Heart left ventricle (tissue), 16 donors: ENCODE results near the gene SFXN1. TPM values are rescaled to one million over a fixed set of nuclear protein-coding genes. Genes with fewer than 3 reads are reported as not detected.

Experiments
- ATAC-seq, 4 donors: fragments of 200-7000 bp; cut with Tn5 transposase; one replicate each; pipeline ENCODE4 v1.9.1; 2020 to 2022; ENCODE audit warnings: moderate library complexity in 4 of 4, mild to moderate bottlenecking in 3 of 4, moderate number of reproducible peaks in 1 of 4
- DNase-seq, 5 donors: peaks; one replicate each; pipeline ENCODE4 v3.0.0-alpha.2; 2020
- H3K27ac ChIP-seq, 12 donors: fragments of 200-600 bp; sonication (generic) in 4 of 12; one replicate each; pipeline versions ENCODE4 v1.5.0 to v1.8.0; 2016 to 2022; ENCODE audit warnings: mild to moderate bottlenecking in 2 of 12
- H3K27me3 ChIP-seq, 9 donors: fragments of 200-600 bp; sonication (generic) in 2 of 9; one replicate each; pipeline versions ENCODE4 v1.5.1 to v1.8.0; 2016 to 2022; ENCODE audit warnings: mild to moderate bottlenecking in 3 of 9
- H3K36me3 ChIP-seq, 9 donors: fragments of 200-600 bp; sonication (generic) in 2 of 9; one replicate each; pipeline versions ENCODE4 v1.5.0 to v1.8.0; 2018 to 2022; ENCODE audit warnings: mild to moderate bottlenecking in 2 of 9
- H3K4me1 ChIP-seq, 12 donors: fragments of 200-600 bp; sonication (generic) in 4 of 12; one replicate each; pipeline versions ENCODE4 v1.5.0 to v1.8.0; 2016 to 2022; ENCODE audit warnings: mild to moderate bottlenecking in 3 of 12
- H3K4me3 ChIP-seq, 12 donors: fragments of 200-600 bp; sonication (generic) in 4 of 12; one replicate each; pipeline versions ENCODE4 v1.5.0 to v1.8.0; 2017 to 2022; ENCODE audit warnings: mild to moderate bottlenecking in 9 of 12, moderate library complexity in 4 of 12
- H3K9me3 ChIP-seq, 12 donors: fragments of 200-600 bp; sonication (generic) in 4 of 12; one replicate each; pipeline versions ENCODE4 v1.5.0 to v1.8.0; 2016 to 2022; ENCODE audit warnings: mild to moderate bottlenecking in 1 of 12
- CTCF ChIP-seq, 12 donors: fragments of 200-600 bp; sonication (generic) in 4 of 12; IDR thresholded peaks; one replicate each; pipeline versions ENCODE4 v1.5.0 to v1.8.0; 2018 to 2022; ENCODE audit warnings: antibody characterized with exemption in 12 of 12, mild to moderate bottlenecking in 5 of 12
- POLR2A ChIP-seq, 2 donors: fragments of 450-650 bp; IDR thresholded peaks; one replicate each; pipeline ENCODE4 v1.6.1; 2017; ENCODE audit warnings: antibody characterized with exemption in 2 of 2, mild to moderate bottlenecking in 2 of 2, moderate library complexity in 2 of 2
- WGBS, 4 donors: extraction: QIAGEN DNeasy Blood & Tissue Kit in 2 of 4; methylation state at CpG; one replicate each; pipeline versions ENCODE4 v1.1.5 to v1.1.7; 2013 to 2018; 5-methylcytosine and 5-hydroxymethylcytosine counted together
- intact Hi-C, 10 donors: fragments of 100-400 bp; cut with DNase I; formaldehyde crosslinking; loops; one replicate each; pipeline versions ENCODE4 v1.11.1 to v1.14.2; 2022
- polyA plus RNA-seq, 2 donors: library from polyadenylated mRNA; stranded (reverse); fragments of 200-250 nt; gene quantifications; one replicate each; pipeline ENCODE4 v1.2.3, GENCODE V29; 2013
- total RNA-seq, 9 donors: library from RNA; depleted of rRNA in 2 of 9; stranded (reverse); fragments of >200 nt in 2 of 9; fragmentation: NEBNext Ultra II Directional in 3 of 9; extraction: Animal tissue kit (Norgen Biotek cat#: 25700) in 3 of 9; gene quantifications; one replicate each; pipeline versions ENCODE4 v1.1.0 to v1.2.4, GENCODE V29; 2016 to 2023
- donor health status: ischemic (EF 13 %, LVEDD 7.1; RV severe dilation, severe dysfunction).
- donor health status: healthy with polysubstance abuse.
- donor health status: DM: no; HTN: yes; CAD: no.
- donor health status: DM: no; HTN: no; CAD: no.
- donor health status: ischemic (EF 25% LVEDD 6.9; RV normal size, moderate dysfunction).
- donor health status: ischemic (EF 25% LVEDD 5.7; RV mildly dilated, moderate dysfunction).
- donor health status: healthy.
- donor health status: DM: yes; HTN: yes; CAD: no.
- donor health status: ischemic (EF 35%, LVEDD 5.7; RV mildly dilated, moderate dysfunction).
- donor health status: nonischemic (EF 11% LVEDD 7.7; RV severe dilation, severe dysfunction).
- donor health status: DM: yes; HTN: yes; CAD: no.
- donor health status: PGD.
- donor health status: ischemic (EF 29% LVEDD 5.4; RV normal size, mild dysfunction).
- donor health status: nonischemic (EF 23%, LVEDD 6.1; RV moderate dilation, normal function).

Gene SFXN1
- total and polyA plus RNA-seq, 11 donors = 13.8 to 42.9 (median 32.5) TPM

- ATAC-seq = no peak
These were observed 64.0 kb downstream of the SFXN1 start for GRCh38 chr5:175542232-175542965.

GRCh38 chr5:175542966-175543235 is 64.5 kb downstream of the SFXN1 start:
- Histone ChIP-seq H3K36me3 (no peaks in the 10 kb centered on the region), H3K4me1 (peaks cover 0 to 10% (median 0%) of the 10 kb centered on the region in 12 donors), H3K27me3 (peaks cover 0 to 13% (median 0%) of the 10 kb centered on the region in 9 donors), H3K9me3 (no peaks in the 10 kb centered on the region), H3K27ac (no peak overlapping the region), H3K4me3 (no peak overlapping the region)
- DNase-seq (no peak), ATAC-seq (no peak)
- TF ChIP-seq CTCF (IDR thresholded peaks at IDR 0.05) = no peak
- TF ChIP-seq POLR2A (IDR thresholded peaks at IDR 0.05) = no peak
- intact Hi-C loops = loop anchor here in 1 of 10 donors (10.0 kb wide), 1 partner anchor 112 kb away; the partner anchor contains the start of gene HRH2
- WGBS, 4 donors = 67 to 87% (median 70%) methylated on average over 1 of the region's 1 CpG

More at GRCh38 chr5:175542232-175542965, 64.0 kb downstream of the SFXN1 start:
- Histone ChIP-seq H3K27me3 (peaks cover 0 to 8% (median 0%) of the 10 kb centered on the region in 9 donors), H3K4me3 (no peak overlapping the region), H3K9me3 (no peaks in the 10 kb centered on the region), H3K36me3 (no peaks in the 10 kb centered on the region), H3K27ac (no peak overlapping the region), H3K4me1 (peaks cover 0 to 8% (median 0%) of the 10 kb centered on the region in 12 donors)
- 38 to 60% (median 41%) methylated on average over 5 of the region's 5 CpGs for WGBS, 4 donors
- DNase-seq = no peak
- intact Hi-C loops = loop anchor here in 1 of 10 donors (10.0 kb wide), 1 partner anchor 112 kb away; the partner anchor contains the start of gene HRH2
- no peak for TF ChIP-seq POLR2A (IDR thresholded peaks at IDR 0.05)
- no peak for TF ChIP-seq CTCF (IDR thresholded peaks at IDR 0.05)

- TF ChIP-seq POLR2A (IDR thresholded peaks at IDR 0.05) (no peak), CTCF (IDR thresholded peaks at IDR 0.05) (no peak)
- intact Hi-C loops = loop anchor here in 1 of 10 donors (10.0 kb wide), 1 partner anchor 111 kb away; the partner anchor contains the start of gene HRH2
- H3K9me3 ChIP-seq = no peaks in the 10 kb centered on the region
- no peak overlapping the region for H3K27ac ChIP-seq
- ATAC-seq (no peak), DNase-seq (no peak)
- H3K4me3 ChIP-seq = no peak overlapping the region
- peaks cover 0 to 14% (median 0%) of the 10 kb centered on the region in 12 donors for H3K4me1 ChIP-seq
- 88 to 95% (median 92%) methylated on average over 1 of the region's 1 CpG for WGBS, 4 donors
- no peaks in the 10 kb centered on the region for H3K36me3 ChIP-seq
- peaks cover 0 to 21% (median 0%) of the 10 kb centered on the region in 9 donors for H3K27me3 ChIP-seq
These were observed 65.8 kb downstream of the SFXN1 start for GRCh38 chr5:175544108-175544511.

GRCh38 chr5:175544586-175544985 is 66.2 kb downstream of the SFXN1 start:
- TF ChIP-seq CTCF (IDR thresholded peaks at IDR 0.05) (no peak), POLR2A (IDR thresholded peaks at IDR 0.05) (no peak)
- ATAC-seq (no peak), DNase-seq (no peak)
- Histone ChIP-seq H3K4me1 (peaks cover 0 to 14% (median 0%) of the 10 kb centered on the region in 12 donors), H3K27me3 (peaks cover 0 to 21% (median 0%) of the 10 kb centered on the region in 9 donors), H3K36me3 (no peaks in the 10 kb centered on the region), H3K27ac (no peak overlapping the region), H3K4me3 (no peak overlapping the region), H3K9me3 (no peaks in the 10 kb centered on the region)
- WGBS, 4 donors = 87 to 91% (median 89%) methylated on average over 5 of the region's 5 CpGs
- intact Hi-C loops = loop anchor here in 1 of 10 donors (10.0 kb wide), 1 partner anchor 110 kb away; the partner anchor contains the start of gene HRH2
